Measurements from ENCODE around the gene NOL4L. TPM values are rescaled to one million over a fixed set of nuclear protein-coding genes. Genes with fewer than 3 reads are reported as not detected.
A peak's percentile ranks its signal among the peaks of the same experiment; 100 is the strongest.

NOL4L gene
- total RNA-seq, 4 donors from 2014 or later: 18.5 to 29.9 (median 24.8) TPM

GRCh38 chr20:32574296-32575226 is 10.6 kb downstream of the NOL4L start:
- Histone ChIP-seq H3K4me3 (replicated peaks in 1 of 3) (no peak overlapping the region), H3K9me3 (no peaks in the 10 kb centered on the region), H3K36me3 (no peaks in the 10 kb centered on the region), H3K4me1 (peaks cover 0 to 6% of the 10 kb centered on the region in 2 donors), H3K27ac (no peak overlapping the region), H3K27me3 (no peaks in the 10 kb centered on the region)
- DNase-seq: peak in 1 of 2 donors; percentile 10
- no peak for TF ChIP-seq POLR2A (IDR thresholded peaks at IDR 0.05)
- TF ChIP-seq CTCF (IDR thresholded peaks at IDR 0.05): no peak
- intact Hi-C loops (cut with DNase I): no loop called here
- 51 to 61% methylated on average over 26 to 32 of the region's 34 CpGs for WGBS, 2 donors

- Histone ChIP-seq H3K4me3 (replicated peaks in 1 of 3) (no peak overlapping the region), H3K36me3 (no peaks in the 10 kb centered on the region), H3K4me1 (peaks cover 0 to 6% of the 10 kb centered on the region in 2 donors), H3K9me3 (no peaks in the 10 kb centered on the region), H3K27ac (no peak overlapping the region), H3K27me3 (no peaks in the 10 kb centered on the region)
- DNase-seq: no peak
- intact Hi-C loops (cut with DNase I): no loop called here
- 77 to 95% methylated on average over 5 to 6 of the region's 6 CpGs for WGBS, 2 donors
- TF ChIP-seq POLR2A (IDR thresholded peaks at IDR 0.05) (no peak), CTCF (IDR thresholded peaks at IDR 0.05) (no peak)
Observed at GRCh38 chr20:32573167-32573851, 11.8 kb downstream of the NOL4L start.

GRCh38 chr20:32572271-32572968 is 12.7 kb downstream of the NOL4L start:
- Histone ChIP-seq H3K27me3 (no peaks in the 10 kb centered on the region), H3K4me3 (replicated peaks in 1 of 3) (no peak overlapping the region), H3K9me3 (no peaks in the 10 kb centered on the region), H3K36me3 (no peaks in the 10 kb centered on the region), H3K4me1 (peaks cover 0 to 6% of the 10 kb centered on the region in 2 donors), H3K27ac (no peak overlapping the region)
- no peak for DNase-seq
- TF ChIP-seq CTCF (IDR thresholded peaks at IDR 0.05) (no peak), POLR2A (IDR thresholded peaks at IDR 0.05) (no peak)
- WGBS, 2 donors: 92 to 93% methylated on average over 15 of the region's 15 CpGs
- intact Hi-C loops (cut with DNase I): no loop called here

GRCh38 chr20:32571566-32571965 is 13.6 kb downstream of the NOL4L start:
- no peaks in the 10 kb centered on the region for H3K27me3 ChIP-seq
- no peak overlapping the region for H3K27ac ChIP-seq
- H3K9me3 ChIP-seq: no peaks in the 10 kb centered on the region
- no peak for TF ChIP-seq POLR2A (IDR thresholded peaks at IDR 0.05)
- no peak for TF ChIP-seq CTCF (IDR thresholded peaks at IDR 0.05)
- peaks cover 0 to 6% of the 10 kb centered on the region in 2 donors for H3K4me1 ChIP-seq
- DNase-seq: no peak
- H3K36me3 ChIP-seq: no peaks in the 10 kb centered on the region
- WGBS, 2 donors: 63 to 78% methylated on average over 4 to 5 of the region's 9 CpGs
- H3K4me3 ChIP-seq (replicated peaks in 1 of 3): no peak overlapping the region
- intact Hi-C loops (cut with DNase I): no loop called here

Measured in thyroid gland (tissue), 4 donors.